NCI-H510A (cell line): ENCODE data around the gene STPG1.

Source experiments
- DNase-seq: peaks from one replicate; lab custom pipeline; 2025; lab: John Stamatoyannopoulos, UW

Gene STPG1

GRCh38 chr1:24369801-24370200 is 43.8 kb downstream of the STPG1 start:
- no peak for DNase-seq

DNA sequence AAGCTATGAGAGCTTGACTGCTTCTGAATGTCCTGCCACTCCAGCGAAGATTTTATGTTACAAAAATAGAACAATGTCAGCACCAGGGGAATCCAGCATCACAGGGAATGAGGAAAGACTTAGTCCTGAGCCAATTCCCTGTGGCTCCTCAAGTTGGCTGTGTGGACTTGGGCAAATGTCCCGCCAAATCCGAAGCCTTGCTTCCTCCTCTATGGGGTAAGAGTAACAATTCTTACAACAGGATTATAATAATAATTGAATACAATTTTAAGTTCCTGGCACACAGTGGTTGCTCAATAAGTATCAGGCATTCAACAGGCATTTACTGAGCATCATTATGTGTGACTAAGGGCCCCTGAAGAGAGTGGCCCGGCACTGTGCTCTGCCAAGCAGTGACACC is 44.4 kb downstream of the STPG1 start:
- no peak for DNase-seq

- DNase-seq, result no peak
Observed at GRCh38 chr1:24366707-24367106, 46.9 kb downstream of the STPG1 start.

DNA sequence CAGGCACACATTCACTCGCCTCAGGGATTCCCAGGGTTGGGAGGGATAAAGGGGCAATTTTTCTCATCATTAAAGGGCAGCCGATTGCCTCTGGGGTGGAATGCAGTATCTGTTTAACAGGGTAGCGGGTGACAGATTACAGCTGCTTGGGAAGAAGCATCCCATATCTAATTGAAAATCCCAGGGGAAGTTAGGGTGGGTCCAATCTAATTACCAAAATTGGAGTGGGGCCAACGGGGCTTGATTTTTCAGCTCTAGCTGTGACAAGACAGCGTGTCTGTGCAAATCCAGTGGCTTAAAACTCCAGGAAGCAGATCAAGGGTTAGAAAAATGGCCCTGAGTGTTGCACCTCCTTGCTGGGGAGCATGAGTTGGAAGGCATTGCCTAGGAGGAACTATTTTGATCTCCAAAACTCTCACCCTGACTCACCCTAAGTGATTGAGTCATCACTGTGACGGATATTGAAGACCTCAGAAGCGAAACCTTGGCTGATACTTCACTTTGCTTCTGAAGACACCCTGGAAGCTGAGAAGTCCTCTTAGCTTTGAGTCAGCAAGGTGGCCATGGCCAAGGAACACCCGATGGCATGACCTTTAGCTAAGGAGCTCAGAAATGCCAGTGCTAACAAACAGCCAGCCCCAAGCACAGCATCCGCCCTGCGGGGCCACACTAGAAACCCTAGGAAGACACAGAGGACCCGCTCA is 48.5 kb downstream of the STPG1 start:
- DNase-seq, result no peak

DNA sequence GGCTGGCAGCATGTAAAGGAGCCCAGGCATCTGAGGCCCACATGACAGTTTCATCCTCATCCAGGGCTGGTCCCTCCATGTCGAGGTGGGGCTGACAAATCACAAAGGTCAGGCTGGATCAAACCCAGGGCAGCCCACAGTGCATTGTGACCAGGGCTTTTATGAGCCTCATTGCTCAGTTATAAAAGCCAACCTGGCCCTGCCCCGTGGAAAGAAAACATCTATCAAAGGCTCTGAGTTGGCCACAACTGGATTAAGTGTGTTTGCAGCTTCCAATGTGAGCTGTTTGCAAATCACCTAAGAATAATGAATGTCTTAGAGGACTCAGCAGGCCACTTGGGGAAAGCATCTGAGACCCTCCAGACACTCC is 49.0 kb downstream of the STPG1 start:
- DNase-seq, result no peak

- DNase-seq, result no peak
Observed at GRCh38 chr1:24363994-24364393, 49.6 kb downstream of the STPG1 start.

DNA sequence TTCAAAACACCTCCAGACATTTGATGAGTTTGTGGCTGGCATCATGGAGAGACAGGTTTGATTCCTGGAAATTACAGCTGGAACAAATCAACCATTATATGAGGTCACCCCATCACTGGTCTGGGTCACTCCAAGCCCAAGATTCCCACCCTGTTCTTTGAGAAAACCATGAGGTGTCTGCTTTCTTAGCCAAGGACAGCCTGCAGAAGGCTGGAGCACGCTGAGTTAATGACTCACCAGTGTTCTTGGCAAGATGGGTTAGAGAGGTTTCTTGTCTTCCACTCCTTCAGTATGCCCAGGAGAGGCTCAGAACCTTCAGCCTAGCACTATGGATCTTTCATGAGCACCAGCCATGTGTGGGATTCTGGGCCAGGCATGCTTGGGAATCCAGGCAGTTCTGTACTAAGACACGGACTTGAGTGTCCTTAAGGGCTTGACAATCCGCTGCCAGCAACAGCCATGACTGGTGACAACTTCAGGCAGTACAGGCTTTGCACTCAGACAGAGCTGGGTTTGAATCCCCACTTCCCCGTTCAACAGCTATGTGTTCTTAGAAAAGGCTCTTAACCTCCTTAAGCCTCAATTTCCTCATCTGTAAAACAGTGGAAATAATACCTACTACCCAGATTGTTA is 50.5 kb downstream of the STPG1 start:
- DNase-seq, result no peak

- no peak for DNase-seq
Observed at GRCh38 chr1:24362396-24362795, 51.2 kb downstream of the STPG1 start.

DNA sequence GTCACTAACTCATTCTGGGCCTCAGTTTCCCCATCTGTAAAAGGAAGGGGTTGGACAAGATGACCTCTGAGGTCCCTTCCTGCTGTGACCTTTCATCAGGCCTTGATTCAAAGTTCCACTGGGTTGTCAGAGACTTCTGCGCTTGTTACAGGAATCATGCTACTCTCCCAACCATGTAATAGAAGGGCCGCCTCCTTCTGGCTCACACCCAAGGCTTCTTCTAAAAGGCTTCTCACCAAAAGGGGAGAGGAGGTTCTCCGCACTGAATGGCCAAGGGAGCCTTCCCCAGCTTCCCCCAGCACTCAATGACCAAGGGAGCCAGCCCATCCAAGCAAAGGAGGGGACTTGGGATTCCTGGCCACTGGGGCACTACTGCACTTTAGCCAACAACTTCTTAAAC is 51.8 kb downstream of the STPG1 start:
- DNase-seq, result no peak

GRCh38 chr1:24360681-24361080 is 52.9 kb downstream of the STPG1 start:
- no peak for DNase-seq

DNA sequence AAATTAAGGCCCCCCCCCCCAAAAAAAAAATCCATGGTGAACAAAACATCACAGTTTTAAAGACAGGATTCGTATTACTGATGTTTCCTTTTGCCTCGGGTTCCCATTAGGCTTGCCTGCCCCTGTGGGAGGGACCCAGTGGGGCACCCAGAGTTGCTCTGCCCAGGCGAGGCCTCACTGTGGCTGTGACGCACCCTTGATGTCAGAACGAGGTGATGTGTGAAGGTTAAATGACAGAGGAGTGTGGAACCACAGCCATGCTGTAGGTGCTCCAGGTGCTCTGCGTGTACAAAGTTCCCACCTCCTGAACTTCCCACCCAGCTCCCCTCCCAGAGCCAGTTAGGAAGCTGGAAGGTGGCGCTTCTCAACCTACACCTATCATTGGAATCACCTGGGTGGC is 56.5 kb downstream of the STPG1 start:
- DNase-seq, result no peak

- DNase-seq, result no peak
Observed at GRCh38 chr1:24355466-24355865, 58.1 kb downstream of the STPG1 start.

GRCh38 chr1:24353292-24353891 is 60.2 kb downstream of the STPG1 start:
- DNase-seq, result no peak

DNA sequence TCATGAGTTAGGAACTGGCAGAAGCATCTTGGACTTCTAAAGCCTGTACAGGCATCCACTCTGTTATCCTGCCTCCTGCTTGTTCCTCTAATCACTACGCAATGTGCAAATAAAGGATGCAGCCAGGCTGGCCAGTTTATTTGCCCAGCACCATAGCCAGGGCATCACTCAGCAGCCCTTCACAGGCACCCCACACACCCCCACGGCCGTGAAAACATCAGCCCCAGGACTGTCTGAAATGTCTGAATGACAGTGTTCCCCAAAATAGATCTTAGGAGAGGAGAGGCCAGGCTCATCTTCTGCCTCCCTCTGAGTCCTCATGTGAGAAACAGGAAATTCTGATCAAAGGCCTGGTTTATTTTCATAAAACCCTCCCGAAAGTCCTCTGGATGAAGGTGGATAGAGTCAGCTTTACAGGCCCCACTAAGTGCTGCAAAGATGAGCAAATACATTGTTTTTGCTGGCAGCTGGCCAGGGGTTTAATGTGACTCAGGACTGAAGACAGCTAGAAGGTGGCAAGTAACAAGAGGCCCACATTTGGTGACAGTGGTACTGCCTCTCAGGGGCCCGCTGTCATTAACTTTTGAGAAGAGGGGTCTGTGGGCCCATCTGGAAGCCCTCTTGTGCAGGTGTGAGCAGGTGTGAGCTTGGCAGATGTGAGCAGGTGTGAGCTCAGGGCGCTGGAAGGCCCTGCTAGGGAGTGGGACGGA is 61.5 kb downstream of the STPG1 start:
- DNase-seq, result peak; percentile 53

- no peak for DNase-seq
Observed at GRCh38 chr1:24351247-24351646, 62.3 kb downstream of the STPG1 start.

GRCh38 chr1:24349891-24350290 is 63.7 kb downstream of the STPG1 start:
- no peak for DNase-seq

- no peak for DNase-seq
Observed at GRCh38 chr1:24348196-24348595, 65.4 kb downstream of the STPG1 start.

DNA sequence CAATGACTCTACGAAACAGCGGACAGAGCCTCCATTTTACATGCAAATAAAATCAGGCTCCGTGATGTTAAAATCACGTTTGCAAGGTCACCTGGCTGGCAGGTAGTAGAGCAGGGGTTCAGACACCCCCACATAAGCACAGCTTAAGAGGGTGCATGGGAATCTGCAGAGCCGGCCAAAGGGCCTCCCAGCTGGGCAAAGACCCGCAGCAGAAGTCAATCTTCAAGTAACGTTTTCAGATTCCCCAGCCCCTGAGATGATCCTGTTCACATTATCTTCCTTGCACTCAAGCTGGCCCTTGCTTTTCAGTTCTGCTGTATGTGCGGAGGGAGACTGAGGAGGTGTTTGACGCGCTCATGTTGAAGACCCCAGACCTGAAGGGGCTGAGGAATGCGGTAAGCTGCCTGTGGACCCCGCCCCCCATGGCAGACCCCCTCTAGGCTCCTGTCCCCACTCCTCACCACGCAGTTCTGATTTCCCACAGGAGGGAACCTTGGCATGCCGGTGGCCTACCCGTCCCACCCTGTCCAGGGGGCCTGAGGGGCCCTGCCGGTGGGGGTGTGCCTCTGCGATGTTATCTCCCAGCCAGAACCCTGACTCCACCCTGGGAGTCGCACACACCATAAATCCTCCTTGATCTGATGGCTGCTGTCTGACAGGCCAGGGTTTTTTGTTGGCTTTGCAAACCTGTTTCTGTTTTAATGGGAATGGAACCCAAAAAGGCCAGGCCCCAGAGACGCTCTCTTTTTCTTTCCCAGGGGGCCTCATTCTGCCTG is 66.2 kb downstream of the STPG1 start:
- DNase-seq, result no peak

DNA sequence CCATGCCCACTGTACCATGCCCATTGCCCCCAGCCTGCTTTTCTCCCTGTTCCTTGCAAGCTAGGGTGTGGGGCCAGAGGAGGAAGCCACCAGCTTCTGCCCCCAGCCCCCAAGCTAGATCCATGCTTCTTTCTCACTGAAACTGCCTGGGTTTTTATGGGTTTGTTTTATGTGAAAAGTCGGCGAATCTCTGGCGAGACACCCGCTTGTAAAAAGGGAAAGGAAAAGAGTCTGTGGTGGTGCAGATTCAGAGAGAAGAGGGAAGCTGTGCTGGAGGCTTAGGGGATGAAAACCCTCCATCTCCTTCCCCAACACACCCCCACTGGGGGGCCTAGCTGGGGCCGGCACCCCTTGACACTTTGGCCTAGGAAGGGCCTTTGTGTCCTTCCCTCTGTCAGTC is 68.2 kb downstream of the STPG1 start:
- DNase-seq, result no peak

GRCh38 chr1:24344090-24344742 is 69.4 kb downstream of the STPG1 start:
- DNase-seq, result no peak

- no peak for DNase-seq
Observed at GRCh38 chr1:24343412-24344089, 70.0 kb downstream of the STPG1 start.
